ENCODE measurements around the gene CCDC194. TPM values are rescaled to one million over a fixed set of nuclear protein-coding genes. Genes with fewer than 3 reads are reported as not detected.

Gene CCDC194
- total and polyA plus RNA-seq, 4 donors = 0.12 to 0.50 TPM; not detected in 2

DNA sequence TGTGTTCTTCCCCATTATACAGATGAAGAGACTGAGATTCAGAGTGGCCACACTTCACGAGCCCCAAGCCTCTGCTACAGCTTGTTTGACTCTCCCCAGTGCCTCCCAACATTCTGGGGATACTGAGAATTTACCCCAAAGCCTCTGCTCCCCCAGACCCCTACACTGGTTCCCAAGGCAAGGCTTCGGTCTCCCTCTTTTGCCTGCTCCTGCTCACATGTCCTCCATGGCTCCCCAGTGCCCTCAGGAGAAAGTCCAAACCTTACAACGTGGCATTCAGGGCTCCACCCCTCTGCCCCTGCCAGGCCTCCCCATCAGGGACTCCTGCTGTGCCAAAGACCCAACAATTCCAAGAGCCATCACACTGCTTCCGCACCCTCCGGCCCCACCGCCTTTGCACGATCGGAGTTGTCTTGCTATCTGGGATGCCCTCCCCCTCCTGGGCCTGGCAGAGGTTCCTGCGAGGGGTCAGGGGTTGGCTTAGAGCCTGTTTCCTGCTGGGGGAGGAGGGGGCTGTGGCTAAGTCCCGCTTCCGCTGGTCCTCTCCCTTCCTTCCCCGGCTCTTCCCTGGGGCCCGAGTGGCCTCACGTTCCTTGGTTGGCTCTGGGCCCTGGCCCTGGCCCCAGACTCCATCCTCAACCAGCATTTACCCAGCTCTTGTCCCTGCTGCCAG, 41.3 kb downstream of the CCDC194 start:
- H3K36me3 ChIP-seq (ENCODE audit: control insufficient read depth in 4 of 4, insufficient read depth in 3 of 4, low read depth in 1 of 4, low read length in 3 of 4) = no peaks in the 10 kb centered on the region
- no peaks in the 10 kb centered on the region for H3K4me1 ChIP-seq (ENCODE audit: control insufficient read depth in 4 of 4, insufficient read depth in 4 of 4, low read length in 3 of 4)
- H3K4me3 ChIP-seq (ENCODE audit: low read depth in 1 of 3, low read length in 3 of 3) = no peak overlapping the region
- TF ChIP-seq NR2F2 (IDR thresholded peaks at IDR 0.05) (peak; percentile 93), RXRA (IDR thresholded peaks at IDR 0.05) (no peak)
- DNase-seq (ENCODE audit: low spot score) = no peak
- WGBS = 53% methylated on average over 14 of the region's 14 CpGs
- H3K27ac ChIP-seq (ENCODE audit: low read depth in 1 of 2, low read length in 2 of 2) = no peak overlapping the region
- H3K9ac ChIP-seq (ENCODE audit: low read depth in 1 of 2, low read length in 2 of 2) = no peak overlapping the region
- no peaks in the 10 kb centered on the region for H3K27me3 ChIP-seq (ENCODE audit: control insufficient read depth in 4 of 4, insufficient read depth in 4 of 4, low read length in 3 of 4)
- H3K9me3 ChIP-seq (ENCODE audit: control insufficient read depth in 4 of 4, low read length in 3 of 4) = no peaks in the 10 kb centered on the region

DNA sequence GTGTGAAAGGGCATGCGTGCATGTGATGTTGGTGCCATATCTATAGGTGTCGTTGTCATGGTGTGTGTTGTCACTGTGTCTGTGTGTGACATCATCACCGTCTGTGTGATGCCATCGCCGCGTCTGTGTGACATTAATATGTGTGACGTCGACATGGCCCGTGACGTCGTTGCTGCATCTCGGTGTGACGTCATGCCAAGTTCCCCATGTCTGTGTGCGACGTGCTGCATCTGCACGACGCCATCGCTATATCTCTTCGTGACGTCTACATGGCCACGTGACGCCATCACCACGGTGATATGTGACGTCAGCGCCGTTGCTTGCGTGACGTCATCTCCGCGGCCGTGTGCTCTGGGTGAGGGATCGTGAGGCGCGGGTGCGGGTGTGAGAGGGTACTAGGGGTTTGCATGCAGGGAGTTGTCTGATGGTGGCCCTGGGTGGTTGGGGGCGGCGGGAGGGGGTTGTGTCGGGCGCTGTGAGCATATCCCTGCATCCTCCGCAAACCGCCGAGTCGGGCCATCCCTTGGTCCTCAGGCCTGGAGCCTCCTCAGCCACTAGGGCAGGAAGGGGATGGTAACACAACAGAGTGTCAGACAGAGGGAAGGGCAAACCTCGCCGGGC, 42.1 kb downstream of the CCDC194 start:
- Histone ChIP-seq H3K4me1 (ENCODE audit: control insufficient read depth in 4 of 4, insufficient read depth in 4 of 4, low read length in 3 of 4) (no peaks in the 10 kb centered on the region), H3K9ac (ENCODE audit: low read depth in 1 of 2, low read length in 2 of 2) (no peak overlapping the region), H3K4me3 (ENCODE audit: low read depth in 1 of 3, low read length in 3 of 3) (no peak overlapping the region), H3K36me3 (ENCODE audit: control insufficient read depth in 4 of 4, insufficient read depth in 3 of 4, low read depth in 1 of 4, low read length in 3 of 4) (no peaks in the 10 kb centered on the region), H3K27me3 (ENCODE audit: control insufficient read depth in 4 of 4, insufficient read depth in 4 of 4, low read length in 3 of 4) (no peaks in the 10 kb centered on the region), H3K27ac (ENCODE audit: low read depth in 1 of 2, low read length in 2 of 2) (no peak overlapping the region), H3K9me3 (ENCODE audit: control insufficient read depth in 4 of 4, low read length in 3 of 4) (no peaks in the 10 kb centered on the region)
- DNase-seq (ENCODE audit: low spot score) = no peak
- 88% methylated on average over 45 of the region's 45 CpGs for whole genome bisulfite sequencing
- TF ChIP-seq HNF4A (conservative IDR thresholded peaks at IDR 0.05) (no peak), ZBTB33 (IDR thresholded peaks at IDR 0.05) (no peak), HNF4G (IDR thresholded peaks at IDR 0.05) (no peak), NR2F2 (IDR thresholded peaks at IDR 0.05) (no peak), MAX (IDR thresholded peaks at IDR 0.05) (no peak), SP1 (IDR thresholded peaks at IDR 0.05) (no peak), RXRA (IDR thresholded peaks at IDR 0.05) (no peak), RAD21 (IDR thresholded peaks at IDR 0.05) (no peak)

GRCh38 chr19:17348700-17349099, 45.3 kb downstream of the CCDC194 start:
- 12% methylated on average over 12 of the region's 12 CpGs for WGBS

More at GRCh38 chr19:17348700-17349099, 45.3 kb downstream of the CCDC194 start:
- TF ChIP-seq ZBTB33 (IDR thresholded peaks at IDR 0.05) = no peak
- TF ChIP-seq NR2F2 (IDR thresholded peaks at IDR 0.05) = peak; percentile 58
- no peak overlapping the region for H3K9ac ChIP-seq (ENCODE audit: low read depth in 1 of 2, low read length in 2 of 2)
- no peak overlapping the region for H3K27ac ChIP-seq (ENCODE audit: low read depth in 1 of 2, low read length in 2 of 2)
- H3K36me3 ChIP-seq (ENCODE audit: control insufficient read depth in 4 of 4, insufficient read depth in 3 of 4, low read depth in 1 of 4, low read length in 3 of 4) = peaks cover 0 to 3% (median 0%) of the 10 kb centered on the region in 4 donors
- no peak for DNase-seq (ENCODE audit: low spot score)
- H3K4me1 ChIP-seq (ENCODE audit: control insufficient read depth in 4 of 4, insufficient read depth in 4 of 4, low read length in 3 of 4) = no peaks in the 10 kb centered on the region
- H3K27me3 ChIP-seq (ENCODE audit: control insufficient read depth in 4 of 4, insufficient read depth in 4 of 4, low read length in 3 of 4) = no peaks in the 10 kb centered on the region
- no peaks in the 10 kb centered on the region for H3K9me3 ChIP-seq (ENCODE audit: control insufficient read depth in 4 of 4, low read length in 3 of 4)
- H3K4me3 ChIP-seq (ENCODE audit: low read depth in 1 of 3, low read length in 3 of 3) = no peak overlapping the region
